ENCODE measurements around the gene PER1.

The PER1 gene

GRCh38 chr17:8156246-8156992, 4.2 kb upstream of the PER1 start:
- DNase-seq (ENCODE audit: low read depth, low spot score) = peak; percentile 97
- TF ChIP-seq FOXP2 (optimal IDR thresholded peaks at IDR 0.05; ENCODE audit: control extremely low read depth, extremely low read length, insufficient read depth) (no peak), POLR2AphosphoS5 (IDR thresholded peaks at IDR 0.05; ENCODE audit: borderline replicate concordance, low read depth, low read length) (peak; percentile 70; the same call in 1 of the 2 replicates), EZH2 (IDR thresholded peaks at IDR 0.05) (no peak)
- H3K9me3 ChIP-seq (ENCODE audit: low read depth, low read length) = no peaks in the 10 kb centered on the region
- peak overlapping the region; percentile 89 for H3K9ac ChIP-seq (ENCODE audit: insufficient read length)
- peak overlapping the region; percentile 91 for H3K27ac ChIP-seq
- H3K36me3 ChIP-seq (ENCODE audit: insufficient read depth, low read length) = peaks cover 13% of the 10 kb centered on the region; the same call in 1 of the 2 replicates
- H3K4me3 ChIP-seq = peak overlapping the region; percentile 81

- TF ChIP-seq FOXP2 (optimal IDR thresholded peaks at IDR 0.05; ENCODE audit: control extremely low read depth, extremely low read length, insufficient read depth) (no peak), POLR2AphosphoS5 (IDR thresholded peaks at IDR 0.05; ENCODE audit: borderline replicate concordance, low read depth, low read length) (no peak), EZH2 (IDR thresholded peaks at IDR 0.05) (no peak)
- no peak overlapping the region for H3K27ac ChIP-seq
- peaks cover 8% of the 10 kb centered on the region; the same call in 1 of the 2 replicates for H3K36me3 ChIP-seq (ENCODE audit: insufficient read depth, low read length)
- no peaks in the 10 kb centered on the region for H3K9me3 ChIP-seq (ENCODE audit: low read depth, low read length)
- no peak for DNase-seq (ENCODE audit: low read depth, low spot score)
- H3K4me3 ChIP-seq = peak overlapping the region; percentile 77
- peak overlapping the region; percentile 55 for H3K9ac ChIP-seq (ENCODE audit: insufficient read length)
Measured at GRCh38 chr17:8155996-8156245, 3.7 kb upstream of the PER1 start.

DNA sequence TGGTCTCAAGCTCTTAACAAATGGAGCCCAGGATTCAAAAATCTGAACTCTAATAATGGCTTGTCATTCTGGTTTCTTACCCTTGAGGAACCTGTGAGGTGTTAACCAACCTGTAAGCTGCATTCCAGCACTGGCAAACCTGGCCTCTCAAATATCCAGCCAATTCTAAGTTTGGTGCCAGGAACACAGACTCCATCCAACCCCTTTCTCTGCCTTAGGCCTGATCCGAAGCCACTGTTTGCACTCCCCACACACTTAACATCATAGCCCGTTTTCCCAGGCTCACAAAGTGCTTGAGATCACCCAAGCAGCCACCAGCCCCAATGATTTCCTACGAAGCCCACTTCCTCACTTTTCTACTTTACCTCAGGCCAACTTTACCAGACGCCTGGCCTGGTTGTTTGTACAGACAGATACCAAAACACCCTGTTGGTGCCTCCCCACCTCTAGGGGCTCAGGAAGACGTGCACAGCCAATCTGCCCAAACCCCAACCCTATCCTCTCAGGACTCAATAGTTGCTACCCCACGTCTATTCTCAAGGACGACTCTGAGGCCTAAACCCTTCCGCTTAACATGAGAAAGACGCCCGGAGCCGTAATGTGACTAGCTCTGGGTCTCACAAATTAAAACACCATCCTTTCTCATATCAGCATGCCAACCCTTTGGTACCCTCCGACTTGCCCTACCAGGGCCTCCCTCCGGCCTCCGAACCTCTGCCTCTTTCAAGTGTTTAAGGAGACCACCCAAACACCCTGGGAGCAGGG, 3.2 kb upstream of the PER1 start:
- H3K9me3 ChIP-seq (ENCODE audit: low read depth, low read length) = no peaks in the 10 kb centered on the region
- H3K9ac ChIP-seq (ENCODE audit: insufficient read length) = peak overlapping the region; percentile 55
- peak overlapping the region; percentile 77 for H3K4me3 ChIP-seq
- no peak overlapping the region for H3K27ac ChIP-seq
- DNase-seq (ENCODE audit: low read depth, low spot score) = no peak
- peaks cover 7% of the 10 kb centered on the region; the same call in 1 of the 2 replicates for H3K36me3 ChIP-seq (ENCODE audit: insufficient read depth, low read length)
- TF ChIP-seq FOXP2 (optimal IDR thresholded peaks at IDR 0.05; ENCODE audit: control extremely low read depth, extremely low read length, insufficient read depth) = no peak
- TF ChIP-seq EZH2 (IDR thresholded peaks at IDR 0.05) = no peak
- TF ChIP-seq POLR2AphosphoS5 (IDR thresholded peaks at IDR 0.05; ENCODE audit: borderline replicate concordance, low read depth, low read length) = no peak

DNA sequence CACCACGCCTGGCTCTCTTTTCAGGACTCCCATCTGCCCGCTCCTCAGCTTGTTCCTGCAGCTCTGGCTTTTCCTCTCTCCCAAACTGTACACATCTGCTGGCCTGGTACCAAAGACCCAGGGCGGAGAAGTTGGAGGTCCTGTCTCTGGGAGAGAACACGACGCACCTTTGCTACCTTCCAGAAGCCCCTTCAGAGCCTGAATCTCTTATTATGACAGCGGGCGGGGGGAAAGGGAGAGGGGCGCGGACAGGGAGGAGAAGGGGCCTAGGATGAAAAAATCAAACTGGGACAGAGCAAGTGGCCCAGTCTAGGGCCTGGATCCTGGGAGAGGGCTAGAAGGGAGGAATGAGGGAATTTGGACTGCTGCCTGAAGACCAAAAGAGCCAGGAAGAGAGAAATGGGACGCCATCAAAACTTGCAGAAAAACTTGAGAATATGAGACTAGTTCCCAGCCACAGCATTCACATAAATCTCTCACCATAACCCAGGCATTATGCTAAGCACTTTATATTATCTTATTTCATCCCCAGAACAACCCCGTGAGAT, 2.5 kb upstream of the PER1 start:
- Histone ChIP-seq H3K9me3 (ENCODE audit: low read depth, low read length) (no peaks in the 10 kb centered on the region), H3K9ac (ENCODE audit: insufficient read length) (no peak overlapping the region), H3K36me3 (ENCODE audit: insufficient read depth, low read length) (peaks cover 14% of the 10 kb centered on the region; the same call in 1 of the 2 replicates), H3K27ac (peak overlapping the region; percentile 96), H3K4me3 (peak overlapping the region; percentile 80)
- TF ChIP-seq POLR2AphosphoS5 (IDR thresholded peaks at IDR 0.05; ENCODE audit: borderline replicate concordance, low read depth, low read length) (no peak), EZH2 (IDR thresholded peaks at IDR 0.05) (no peak), FOXP2 (optimal IDR thresholded peaks at IDR 0.05; ENCODE audit: control extremely low read depth, extremely low read length, insufficient read depth) (no peak)
- no peak for DNase-seq (ENCODE audit: low read depth, low spot score)

GRCh38 chr17:8153957-8154607, 1.9 kb upstream of the PER1 start:
- Histone ChIP-seq H3K9me3 (ENCODE audit: low read depth, low read length) (no peaks in the 10 kb centered on the region), H3K36me3 (ENCODE audit: insufficient read depth, low read length) (peaks cover 14% of the 10 kb centered on the region; the same call in 1 of the 2 replicates), H3K4me3 (peak overlapping the region; percentile 80), H3K9ac (ENCODE audit: insufficient read length) (peak overlapping the region; percentile 70), H3K27ac (peak overlapping the region; percentile 96)
- TF ChIP-seq POLR2AphosphoS5 (IDR thresholded peaks at IDR 0.05; ENCODE audit: borderline replicate concordance, low read depth, low read length) (peak; percentile 28; the same call in 1 of the 2 replicates), EZH2 (IDR thresholded peaks at IDR 0.05) (no peak)
- no peak for DNase-seq (ENCODE audit: low read depth, low spot score)

DNA sequence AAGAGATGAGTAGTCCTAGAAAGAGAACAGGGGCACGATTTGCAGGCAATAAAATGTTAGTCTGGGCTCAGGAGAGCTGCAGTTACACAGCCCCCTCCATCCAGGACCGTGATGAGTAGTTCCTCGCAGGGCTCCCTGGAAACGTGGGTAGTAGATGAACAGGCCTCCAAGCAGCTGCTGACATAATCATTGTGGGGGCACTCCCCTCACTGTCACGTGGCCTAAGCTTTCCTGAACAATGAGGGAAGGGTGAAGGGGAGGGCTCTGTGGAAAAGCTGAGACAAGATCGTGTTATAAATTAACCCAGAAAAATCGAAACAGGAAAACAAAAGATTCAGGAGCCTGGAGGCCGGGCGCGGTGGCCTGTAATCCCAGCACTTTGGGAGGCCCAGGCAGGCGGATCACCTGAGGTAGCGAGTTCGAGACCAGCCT, 1.3 kb upstream of the PER1 start:
- Histone ChIP-seq H3K9ac (ENCODE audit: insufficient read length) (peak overlapping the region; percentile 70), H3K36me3 (ENCODE audit: insufficient read depth, low read length) (peaks cover 16% of the 10 kb centered on the region; the same call in 1 of the 2 replicates), H3K4me3 (peak overlapping the region; percentile 80), H3K9me3 (ENCODE audit: low read depth, low read length) (no peaks in the 10 kb centered on the region), H3K27ac (peak overlapping the region; percentile 96)
- DNase-seq (ENCODE audit: low read depth, low spot score) = no peak
- TF ChIP-seq POLR2AphosphoS5 (IDR thresholded peaks at IDR 0.05; ENCODE audit: borderline replicate concordance, low read depth, low read length) (no peak), FOXP2 (optimal IDR thresholded peaks at IDR 0.05; ENCODE audit: control extremely low read depth, extremely low read length, insufficient read depth) (no peak), EZH2 (IDR thresholded peaks at IDR 0.05) (no peak)

- Histone ChIP-seq H3K4me3 (peak overlapping the region; percentile 80; the same call in 1 of the 2 replicates), H3K36me3 (ENCODE audit: insufficient read depth, low read length) (peaks cover 21% of the 10 kb centered on the region; the same call in 1 of the 2 replicates), H3K27ac (peak overlapping the region; percentile 96), H3K9ac (ENCODE audit: insufficient read length) (no peak overlapping the region), H3K9me3 (ENCODE audit: low read depth, low read length) (no peaks in the 10 kb centered on the region)
- TF ChIP-seq EZH2 (IDR thresholded peaks at IDR 0.05) (no peak), FOXP2 (optimal IDR thresholded peaks at IDR 0.05; ENCODE audit: control extremely low read depth, extremely low read length, insufficient read depth) (no peak), POLR2AphosphoS5 (IDR thresholded peaks at IDR 0.05; ENCODE audit: borderline replicate concordance, low read depth, low read length) (no peak)
- no peak for DNase-seq (ENCODE audit: low read depth, low spot score)
Measured at GRCh38 chr17:8153031-8153451, 837 bp upstream of the PER1 start.

Measured in SK-N-MC (cell line).